OCI-LY3 (cell line): ENCODE data around the gene ERGIC1.

Experiments
- H2AFZ ChIP-seq: fragments of 200-600, 300-600 bp; shearing (Covaris generic); 2 replicates; pipeline ENCODE4 v1.6.0; 2014; ENCODE audit warnings: antibody characterized with exemption, low read depth, low read length
- H3K27ac ChIP-seq: fragments of 200-600, 300-600 bp; sonication (generic); 2 replicates; pipeline ENCODE4 v1.5.1; 2014; ENCODE audit warnings: mild to moderate bottlenecking, low read length, moderate library complexity, mixed read lengths
- H3K27me3 ChIP-seq: fragments of 200-600, 300-600 bp; sonication (generic); 2 replicates; pipeline ENCODE4 v1.6.1; 2014; ENCODE audit warnings: low read depth, low read length, mixed read lengths
- H3K36me3 ChIP-seq: fragments of 200-600, 300-600 bp; sonication (generic); replicated peaks from 2 replicates; pipeline ENCODE3; 2014; ENCODE audit warnings: low read depth, low read length, mixed read lengths
- H3K4me1 ChIP-seq: fragments of 300-600, 200-600 bp; sonication (generic); 2 replicates; pipeline ENCODE4 v1.6.1; 2014; ENCODE audit warnings: low read length, mixed read lengths
- H3K4me2 ChIP-seq: fragments of 200-600, 300-600 bp; sonication (generic); 2 replicates; pipeline ENCODE4 v1.6.1; 2014; ENCODE audit warnings: low read length, mixed read lengths
- H3K4me3 ChIP-seq: fragments of 300-600, 200-600 bp; sonication (generic); 2 replicates; pipeline ENCODE4 v1.5.1; 2014; ENCODE audit warnings: antibody characterized with exemption, mild to moderate bottlenecking, low read length, moderate library complexity
- H3K79me2 ChIP-seq: fragments of 300-600, 200-600 bp; shearing (Covaris generic); 2 replicates; pipeline ENCODE4 v1.6.1; 2014; ENCODE audit warnings: mild to moderate bottlenecking, low read length, mixed read lengths
- H3K9ac ChIP-seq: fragments of 300-600, 200-600 bp; shearing (Covaris generic); 2 replicates; pipeline ENCODE4 v1.6.0; 2014; ENCODE audit warnings: mild to moderate bottlenecking, low read length, moderate library complexity
- H3K9me3 ChIP-seq: fragments of 200-600, 300-600 bp; shearing (Covaris generic); 2 replicates; pipeline ENCODE4 v1.6.1; 2014; ENCODE audit warnings: low read length, mixed read lengths; ENCODE audit not compliant: insufficient read depth
- H4K20me1 ChIP-seq: fragments of 200-600, 300-600 bp; sonication (generic); 2 replicates; pipeline ENCODE4 v1.6.1; 2016; ENCODE audit warnings: low read length, mixed read lengths; ENCODE audit not compliant: insufficient read depth
- CTCF ChIP-seq: fragments of 200-600, 300-600 bp; sonication (generic); IDR thresholded peaks from 2 replicates; pipeline ENCODE4 v1.5.1; 2014; ENCODE audit warnings: antibody characterized with exemption, low read length, low read depth
- EZH2phosphoT487 ChIP-seq: fragments of 200-600 bp; shearing (Covaris generic); IDR thresholded peaks from 2 replicates; pipeline ENCODE4 v1.6.1; 2018; ENCODE audit warnings: antibody characterized with exemption, mixed run types, low read depth

The ERGIC1 gene

GRCh38 chr5:172903790-172904189 is 69.7 kb downstream of the ERGIC1 start:
- TF ChIP-seq CTCF (no peak), EZH2phosphoT487 (no peak)
- no peaks in the 10 kb centered on the region for H3K79me2 ChIP-seq
- no peak overlapping the region for H3K4me2 ChIP-seq

GRCh38 chr5:172904312-172904642 is 70.2 kb downstream of the ERGIC1 start:
- peaks cover 12% of the 10 kb centered on the region for H3K4me1 ChIP-seq
- H3K9ac ChIP-seq: no peak overlapping the region
- no peak overlapping the region for H3K27ac ChIP-seq

More at GRCh38 chr5:172903790-172904189, 69.7 kb downstream of the ERGIC1 start:
- H3K27ac ChIP-seq: no peak overlapping the region
- H3K4me1 ChIP-seq: peaks cover 12% of the 10 kb centered on the region
- H3K4me3 ChIP-seq: no peak overlapping the region
- H3K36me3 ChIP-seq: no peaks in the 10 kb centered on the region
- H3K9me3 ChIP-seq: no peaks in the 10 kb centered on the region
- no peaks in the 10 kb centered on the region for H3K27me3 ChIP-seq
- H3K9ac ChIP-seq: no peak overlapping the region
- H4K20me1 ChIP-seq: no peaks in the 10 kb centered on the region
- H2AFZ ChIP-seq: no peak overlapping the region

GRCh38 chr5:172904643-172905345 is 70.7 kb downstream of the ERGIC1 start:
- Histone ChIP-seq H3K9me3 (no peaks in the 10 kb centered on the region), H2AFZ (no peak overlapping the region), H3K9ac (no peak overlapping the region), H3K36me3 (no peaks in the 10 kb centered on the region), H3K27me3 (no peaks in the 10 kb centered on the region), H4K20me1 (no peaks in the 10 kb centered on the region), H3K27ac (no peak overlapping the region), H3K79me2 (no peaks in the 10 kb centered on the region), H3K4me3 (no peak overlapping the region), H3K4me1 (peaks cover 12% of the 10 kb centered on the region), H3K4me2 (no peak overlapping the region)
- no peak for TF ChIP-seq EZH2phosphoT487
- no peak for TF ChIP-seq CTCF

More at GRCh38 chr5:172904312-172904642, 70.2 kb downstream of the ERGIC1 start:
- Histone ChIP-seq H2AFZ (no peak overlapping the region), H3K27me3 (no peaks in the 10 kb centered on the region), H3K4me3 (no peak overlapping the region), H3K4me2 (no peak overlapping the region), H3K9me3 (no peaks in the 10 kb centered on the region), H4K20me1 (no peaks in the 10 kb centered on the region), H3K36me3 (no peaks in the 10 kb centered on the region), H3K79me2 (no peaks in the 10 kb centered on the region)
- TF ChIP-seq CTCF (no peak), EZH2phosphoT487 (no peak)

GRCh38 chr5:172905346-172906140 is 71.5 kb downstream of the ERGIC1 start:
- Histone ChIP-seq H3K4me2 (no peak overlapping the region), H3K27ac (no peak overlapping the region), H3K9ac (no peak overlapping the region)

More at GRCh38 chr5:172905346-172906140, 71.5 kb downstream of the ERGIC1 start:
- H3K9me3 ChIP-seq: no peaks in the 10 kb centered on the region
- no peak overlapping the region for H3K4me3 ChIP-seq
- peaks cover 12% of the 10 kb centered on the region for H3K4me1 ChIP-seq
- H2AFZ ChIP-seq: no peak overlapping the region
- H3K36me3 ChIP-seq: no peaks in the 10 kb centered on the region
- TF ChIP-seq EZH2phosphoT487 (no peak), CTCF (no peak)
- no peaks in the 10 kb centered on the region for H4K20me1 ChIP-seq
- H3K79me2 ChIP-seq: no peaks in the 10 kb centered on the region
- H3K27me3 ChIP-seq: no peaks in the 10 kb centered on the region
